Raji (cell line): ENCODE data around the gene ART4.
A peak's percentile ranks its signal among the peaks of the same experiment; 100 is the strongest.

Source experiments
- POLR2A ChIP-seq: IDR thresholded peaks from 2 replicates; pipeline ENCODE4 v1.6.1; 2011; ENCODE audit warnings: low read depth, low read length, control low read depth; ENCODE audit not compliant: insufficient read depth

Gene ART4

DNA sequence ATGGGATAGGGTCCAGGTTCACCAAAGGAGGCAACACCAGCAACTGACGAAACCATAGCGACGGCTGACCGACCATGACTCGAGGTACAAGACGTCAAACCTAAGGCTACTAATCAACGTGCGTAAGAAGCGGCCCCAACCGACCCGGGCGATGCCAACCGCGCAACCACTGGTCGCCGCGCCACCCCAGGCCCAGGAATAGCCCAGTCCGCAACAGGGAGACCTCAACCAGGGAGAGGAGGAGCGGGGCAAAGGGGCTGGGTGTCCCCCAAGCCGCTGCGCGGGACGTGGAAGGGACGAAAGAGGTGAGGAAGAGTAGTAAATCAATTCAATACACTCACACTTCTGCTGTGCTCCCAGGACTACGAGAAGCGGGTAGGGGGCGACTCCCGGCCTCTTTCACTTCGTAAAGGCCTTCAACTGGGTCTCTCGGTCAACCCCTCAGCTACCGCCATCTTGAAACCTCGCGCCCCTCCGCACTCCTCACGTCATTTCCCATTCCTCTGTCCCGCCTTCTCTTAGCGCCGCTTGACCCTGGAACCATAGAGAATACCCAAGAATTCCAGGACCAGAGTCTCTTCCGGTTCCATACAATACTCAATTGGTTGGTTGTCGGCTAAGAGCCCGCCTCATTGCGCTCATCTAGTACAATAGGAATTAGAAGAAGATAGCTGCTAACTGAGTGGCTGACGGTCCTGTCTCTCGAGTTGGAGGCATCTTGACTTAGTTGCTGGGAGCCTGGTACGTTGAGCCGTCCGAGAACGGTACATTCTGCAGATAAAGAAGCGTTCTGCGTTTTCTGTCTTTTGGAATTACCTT lies 40.1 kb downstream of the ART4 start, which contains the start of the genes C12orf60 and WBP11:
C12orf60 (plus strand) TSS at position 660 of the 819 bp plus-strand sequence. CDS start 19,266 bp downstream, outside the sequence.
WBP11 (minus strand) TSS at position 468 of the 819 bp plus-strand sequence. CDS start 2,095 bp downstream, outside the sequence.
- peak; percentile 97 for TF ChIP-seq POLR2A

DNA sequence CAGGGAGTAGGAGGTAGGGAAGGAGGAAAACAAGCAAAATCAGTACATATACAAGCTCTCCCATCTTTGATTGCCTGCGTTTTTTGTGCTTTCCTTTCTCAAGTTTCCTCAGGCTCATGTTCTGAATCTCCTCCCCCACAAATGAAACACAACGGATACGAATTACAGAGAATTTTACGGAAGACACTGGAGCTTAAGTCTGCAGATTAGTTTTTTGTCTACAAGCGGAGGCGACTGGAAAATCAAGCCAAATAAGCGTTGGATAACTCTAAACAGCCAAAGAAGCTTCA lies 40.7 kb downstream of the ART4 start:
- TF ChIP-seq POLR2A = no peak

DNA sequence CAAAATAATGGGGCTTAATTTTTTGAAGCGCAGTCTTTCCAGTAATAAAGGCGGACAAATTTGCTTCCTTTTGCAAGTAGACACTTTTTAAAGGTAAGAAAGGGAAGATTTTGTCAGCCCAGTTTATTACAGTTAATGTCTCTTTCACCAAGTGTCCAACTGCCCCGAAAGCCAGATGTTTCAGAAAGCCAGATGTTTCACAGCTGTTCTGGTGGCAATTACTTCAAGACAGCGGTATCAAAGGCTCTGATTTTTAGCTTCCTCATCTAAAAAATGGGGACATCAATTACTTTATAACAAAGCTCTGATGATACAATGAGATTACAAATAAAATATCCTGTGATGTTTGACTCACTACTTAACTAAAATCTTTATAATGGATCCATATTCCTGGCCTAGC lies 41.1 kb downstream of the ART4 start:
- no peak for TF ChIP-seq POLR2A

DNA sequence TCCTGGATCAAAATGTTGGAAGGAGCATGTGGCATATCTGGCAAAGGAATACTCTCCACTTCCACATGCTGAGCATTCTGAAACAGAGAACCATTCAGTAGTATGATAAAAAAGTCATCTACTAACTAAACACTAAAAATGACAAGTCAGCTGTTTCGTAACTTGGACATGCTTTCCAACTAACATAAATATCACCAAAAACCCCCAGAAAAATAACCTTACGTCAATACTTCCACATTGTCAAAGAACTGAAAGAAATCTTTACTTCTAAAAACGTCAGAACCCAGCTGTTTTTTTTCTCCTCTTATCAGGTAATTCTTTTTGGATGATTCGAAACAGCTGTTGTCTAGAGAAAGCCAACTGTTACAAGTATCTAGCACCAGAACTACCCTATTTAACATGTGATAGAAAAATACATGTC lies 48.3 kb downstream of the ART4 start:
- TF ChIP-seq POLR2A = no peak

DNA sequence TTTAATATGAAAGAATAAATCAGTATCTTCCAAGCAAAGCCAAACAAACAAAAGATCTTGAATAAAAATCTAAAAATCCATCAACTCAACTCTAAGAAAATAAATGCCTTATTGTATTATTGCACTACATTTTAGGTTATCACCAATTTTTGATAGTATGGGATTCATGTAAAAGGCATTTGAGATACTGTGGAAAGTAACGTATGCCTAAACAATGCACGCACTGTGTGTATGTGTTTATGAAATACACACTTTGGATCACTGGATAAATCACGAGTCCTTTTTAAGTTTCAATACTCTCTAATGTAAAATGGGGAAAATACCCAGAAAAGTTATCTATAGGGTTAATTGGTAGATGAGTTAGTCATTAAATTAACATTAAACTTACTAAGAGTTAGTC lies 57.8 kb downstream of the ART4 start:
- TF ChIP-seq POLR2A = no peak

DNA sequence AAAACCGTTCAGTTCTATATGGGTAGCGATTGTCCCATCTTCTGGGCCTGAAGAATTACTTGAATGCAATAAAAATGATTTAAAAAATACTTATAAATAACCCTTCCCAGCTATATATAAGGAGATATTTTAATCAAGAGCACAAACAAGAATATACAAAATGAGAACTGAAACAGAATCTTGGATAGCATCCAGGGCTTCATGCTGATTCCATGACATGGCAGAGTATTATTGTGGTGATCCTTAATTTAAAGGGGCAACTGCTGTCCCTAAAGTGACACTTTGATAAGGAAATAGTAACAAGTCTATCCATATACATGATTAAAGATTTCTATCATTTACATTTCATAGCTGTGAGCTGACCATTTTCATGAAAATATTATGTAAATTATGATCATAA lies 58.9 kb downstream of the ART4 start:
- TF ChIP-seq POLR2A = no peak

DNA sequence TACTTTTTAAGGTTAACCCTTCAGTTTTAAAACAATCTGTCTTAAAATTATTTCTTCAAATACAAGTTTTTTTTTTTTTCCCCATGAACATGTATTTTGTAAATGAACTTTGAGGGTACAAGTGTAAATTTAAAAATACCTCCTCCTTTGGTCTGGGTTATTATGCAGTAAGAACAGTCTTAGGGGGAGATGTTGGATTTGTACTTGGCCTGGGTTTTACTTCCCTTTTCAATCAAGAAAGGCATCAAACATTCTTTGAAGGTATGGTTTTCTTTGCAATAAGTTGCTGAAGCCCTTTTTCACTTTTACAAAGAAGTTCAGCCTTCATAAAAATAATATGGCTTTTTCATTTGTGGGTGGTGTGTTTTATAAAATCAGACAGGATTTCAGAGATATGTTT lies 60.6 kb downstream of the ART4 start:
- no peak for TF ChIP-seq POLR2A

DNA sequence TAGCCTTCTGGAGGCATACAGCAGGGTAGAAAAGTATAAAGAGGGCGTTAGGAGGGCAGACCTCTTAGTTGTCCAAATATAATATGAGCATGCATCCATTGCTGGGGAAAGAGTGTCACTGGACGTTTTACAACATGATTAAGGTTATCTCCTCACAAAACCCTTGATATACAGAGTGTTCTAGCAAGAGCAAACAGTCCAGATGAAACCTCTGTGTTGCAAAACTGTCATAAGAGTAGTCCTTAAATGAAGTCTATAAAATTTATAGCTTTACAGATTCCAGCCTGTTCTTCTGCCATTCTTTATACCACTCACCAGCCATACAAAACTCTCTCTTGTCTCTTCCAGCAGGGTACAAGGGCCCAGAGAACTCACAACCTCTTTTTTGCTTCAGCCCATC lies 61.8 kb downstream of the ART4 start:
- TF ChIP-seq POLR2A = no peak

DNA sequence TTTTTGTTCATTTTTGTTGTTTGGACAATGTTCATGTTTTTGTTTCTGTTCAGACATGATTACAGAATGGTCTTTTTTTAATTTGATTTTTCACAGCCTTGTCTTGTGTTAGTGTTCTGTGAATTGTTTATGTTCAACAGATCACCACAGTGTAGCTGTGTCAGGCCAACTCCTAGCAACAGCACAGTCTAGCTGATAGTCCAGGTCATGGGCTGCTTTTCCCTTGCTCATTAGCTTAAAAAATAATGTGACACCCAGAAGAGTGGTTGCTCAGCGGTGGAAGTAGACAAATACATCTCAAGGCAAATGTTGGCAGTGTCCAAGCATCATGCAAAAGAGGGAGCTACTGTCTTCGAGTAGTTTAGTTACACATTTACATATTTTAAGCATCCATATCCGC lies 62.5 kb downstream of the ART4 start:
- TF ChIP-seq POLR2A = no peak

DNA sequence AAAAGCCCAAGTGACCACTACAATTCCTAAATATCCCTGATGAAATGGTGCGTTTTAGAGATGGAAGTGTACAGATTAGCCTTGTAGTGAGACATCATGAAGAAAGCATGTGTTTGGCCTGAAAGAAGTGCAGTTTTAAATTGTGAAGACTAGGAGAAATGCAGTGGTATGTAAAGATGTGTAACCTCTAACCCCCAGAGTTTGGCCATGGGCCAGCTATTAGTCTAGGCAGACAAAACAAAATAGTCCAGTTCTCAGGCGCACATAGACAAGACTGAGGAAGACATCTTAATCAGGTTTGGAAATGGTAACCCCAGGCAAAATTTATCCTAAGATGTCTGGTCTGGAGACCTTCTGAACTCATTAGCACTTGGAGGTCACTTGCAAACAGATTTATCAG lies 63.5 kb downstream of the ART4 start:
- TF ChIP-seq POLR2A = no peak

DNA sequence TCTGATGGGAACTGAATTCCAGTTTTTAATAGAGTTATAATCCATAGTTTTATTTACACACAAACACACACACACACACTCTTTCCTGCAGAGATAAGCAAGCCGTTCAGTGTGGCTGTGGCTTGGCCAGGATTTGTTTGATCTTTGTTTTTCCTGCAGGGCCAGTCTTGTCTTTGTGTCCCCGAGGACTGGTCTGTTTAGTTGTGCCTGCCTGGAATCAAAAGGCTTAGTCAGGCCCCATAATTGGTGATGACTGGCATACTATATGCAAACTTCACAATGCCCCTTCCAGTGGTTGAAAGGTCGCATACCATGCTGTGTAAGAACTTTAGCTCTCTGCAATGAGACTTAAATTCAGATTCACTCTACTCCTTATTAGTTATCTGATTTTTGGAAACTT lies 66.1 kb downstream of the ART4 start:
- TF ChIP-seq POLR2A = no peak

DNA sequence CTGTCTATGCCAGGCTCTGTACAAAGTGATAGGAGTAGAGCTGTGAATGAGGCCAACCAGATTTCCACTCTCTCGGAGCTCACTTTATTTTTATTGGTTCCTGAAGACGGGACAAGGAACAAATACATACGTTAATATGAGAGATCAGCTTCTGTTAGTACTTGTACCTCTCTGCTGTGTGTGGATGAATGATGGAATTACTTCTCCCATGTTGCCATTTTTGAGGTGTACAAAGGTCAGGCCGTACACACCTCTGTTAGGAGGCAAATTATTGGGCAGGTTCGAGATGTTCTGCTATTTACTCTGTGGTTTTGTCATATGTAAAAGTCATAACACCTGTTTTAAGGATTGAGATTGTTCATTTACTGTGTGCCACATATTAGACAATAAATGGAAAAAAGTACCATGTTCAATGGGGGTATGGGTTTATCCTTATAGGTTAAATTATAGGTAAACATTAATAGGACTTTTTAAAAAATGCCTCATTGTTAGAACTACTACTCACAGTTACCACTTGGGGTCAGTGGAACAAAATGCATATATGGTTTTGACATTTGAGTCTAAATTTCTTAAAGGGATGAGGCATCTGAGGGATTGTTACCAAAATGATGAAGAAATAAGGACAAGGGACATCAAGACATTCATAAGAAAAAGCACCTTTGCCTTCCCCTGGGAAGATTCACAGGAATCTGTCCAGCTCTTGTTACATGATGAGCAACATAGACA lies 66.9 kb downstream of the ART4 start:
- no peak for TF ChIP-seq POLR2A

DNA sequence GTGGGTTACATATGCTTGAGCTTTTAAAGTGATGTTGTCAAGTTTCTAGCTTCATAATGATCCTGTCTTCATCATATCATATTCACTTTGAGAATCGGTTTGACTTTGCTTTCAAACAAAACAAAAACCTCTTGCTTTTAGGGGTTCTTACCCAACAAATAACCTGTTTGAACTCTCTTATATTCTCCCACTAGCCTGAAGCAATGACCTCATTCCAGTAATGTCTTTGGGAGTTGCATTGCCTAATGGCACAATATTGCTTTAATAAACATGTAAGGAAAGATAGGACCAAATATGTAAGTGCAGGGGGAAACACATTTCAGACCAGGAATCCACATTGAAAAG lies 67.7 kb downstream of the ART4 start:
- no peak for TF ChIP-seq POLR2A
